ENCODE measurements around the gene SORBS2. TPM values are rescaled to one million over a fixed set of nuclear protein-coding genes. Genes with fewer than 3 reads are reported as not detected.

The SORBS2 gene
- polyA plus RNA-seq, 3 donors, result 63.0 to 86.9 (median 86.2) TPM

DNA sequence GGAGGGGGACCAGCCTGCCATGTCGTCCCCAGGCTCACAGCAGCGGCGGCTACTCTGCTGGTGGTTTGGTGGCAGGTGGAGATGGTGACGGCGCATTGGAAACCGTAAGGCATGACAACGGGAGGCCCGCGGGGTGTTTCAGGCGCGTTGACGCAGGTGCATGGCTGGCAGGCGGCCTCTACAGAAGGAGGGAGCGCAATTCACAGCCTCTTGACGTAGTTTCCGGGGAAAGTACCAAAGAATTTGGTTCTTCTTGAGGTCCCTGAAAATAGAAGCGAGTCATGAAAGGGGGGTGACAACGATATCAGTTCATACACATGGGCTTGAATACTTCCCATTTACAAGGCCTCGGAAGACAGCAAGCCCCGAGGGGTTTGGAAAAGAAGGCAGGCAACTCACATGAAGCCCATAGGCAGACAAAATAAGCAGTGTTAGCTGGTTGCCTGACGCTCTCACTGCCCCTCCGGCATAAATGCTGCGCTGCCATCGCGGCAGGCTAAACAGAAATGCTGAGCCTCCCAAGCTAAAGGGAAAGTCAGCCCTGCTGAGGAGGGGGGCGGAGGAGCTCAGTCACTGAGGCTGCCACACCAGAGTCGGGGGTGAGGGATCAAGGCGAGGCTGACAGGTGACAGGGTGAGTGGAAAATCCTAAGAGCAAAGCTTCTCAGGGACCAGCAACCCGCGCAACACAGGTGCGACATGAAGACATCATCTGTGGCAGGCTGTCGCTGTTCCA is 224.4 kb downstream of the SORBS2 start:
- peak in 4 of 11 donors; percentile 21 to 34 (median 30) for DNase-seq (ENCODE audit: extremely low read depth in 1 of 11, low read depth in 9 of 11, low spot score in 4 of 11)

DNA sequence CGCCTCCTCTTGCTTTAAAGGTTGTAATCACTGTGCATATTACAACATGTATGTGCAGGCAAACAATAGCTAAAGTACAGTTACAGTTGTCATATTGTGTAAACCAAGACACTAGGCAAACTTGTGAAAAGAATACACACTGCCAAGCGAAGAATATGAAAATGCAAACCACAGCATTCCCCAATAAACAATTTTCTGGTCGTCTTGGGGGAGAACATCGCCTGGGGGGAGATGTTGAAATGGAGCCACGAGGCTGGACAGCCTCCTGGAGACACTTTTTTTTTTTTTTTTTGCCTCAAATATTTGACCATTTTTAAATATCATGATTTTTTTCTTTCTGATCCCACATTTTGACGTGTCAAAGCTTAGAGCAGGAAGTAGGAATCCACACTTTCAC is 225.0 kb downstream of the SORBS2 start:
- DNase-seq (ENCODE audit: extremely low read depth in 1 of 11, low read depth in 9 of 11, low spot score in 4 of 11), result no peak

- DNase-seq (ENCODE audit: extremely low read depth in 1 of 11, low read depth in 9 of 11, low spot score in 4 of 11), result no peak
These were observed 226.8 kb downstream of the SORBS2 start for GRCh38 chr4:185585211-185585610.

DNA sequence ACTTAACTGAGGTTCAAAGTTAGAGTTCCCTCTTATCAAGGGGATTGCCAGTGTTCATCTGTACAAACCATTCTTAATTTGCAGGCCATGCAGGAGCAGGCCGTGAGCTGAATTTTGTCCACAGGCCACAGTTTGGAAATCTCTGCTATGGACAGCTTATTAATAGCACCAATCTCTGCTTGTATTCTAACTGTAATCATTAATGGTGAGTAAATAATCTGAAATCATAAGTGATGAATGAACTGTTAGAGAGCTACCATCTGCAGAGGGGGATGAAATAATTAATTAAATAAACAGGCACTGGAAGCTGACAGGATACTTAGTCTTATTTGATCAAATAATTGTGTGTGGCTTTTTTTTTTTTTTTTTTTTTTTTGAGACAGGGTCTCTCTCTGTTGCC is 228.2 kb downstream of the SORBS2 start:
- no peak for DNase-seq (ENCODE audit: extremely low read depth in 1 of 11, low read depth in 9 of 11, low spot score in 4 of 11)

GRCh38 chr4:185582651-185583400 is 229.2 kb downstream of the SORBS2 start:
- DNase-seq (ENCODE audit: extremely low read depth in 1 of 11, low read depth in 9 of 11, low spot score in 4 of 11), result no peak

GRCh38 chr4:185580699-185581098 is 231.3 kb downstream of the SORBS2 start:
- no peak for DNase-seq (ENCODE audit: extremely low read depth in 1 of 11, low read depth in 9 of 11, low spot score in 4 of 11)

GRCh38 chr4:185578284-185578683 is 233.7 kb downstream of the SORBS2 start:
- DNase-seq (ENCODE audit: extremely low read depth in 1 of 11, low read depth in 9 of 11, low spot score in 4 of 11), result no peak

- no peak for DNase-seq (ENCODE audit: extremely low read depth in 1 of 11, low read depth in 9 of 11, low spot score in 4 of 11)
These were observed 234.7 kb downstream of the SORBS2 start for GRCh38 chr4:185576962-185577950.

GRCh38 chr4:185576314-185576961 is 235.6 kb downstream of the SORBS2 start:
- no peak for DNase-seq (ENCODE audit: extremely low read depth in 1 of 11, low read depth in 9 of 11, low spot score in 4 of 11)

DNA sequence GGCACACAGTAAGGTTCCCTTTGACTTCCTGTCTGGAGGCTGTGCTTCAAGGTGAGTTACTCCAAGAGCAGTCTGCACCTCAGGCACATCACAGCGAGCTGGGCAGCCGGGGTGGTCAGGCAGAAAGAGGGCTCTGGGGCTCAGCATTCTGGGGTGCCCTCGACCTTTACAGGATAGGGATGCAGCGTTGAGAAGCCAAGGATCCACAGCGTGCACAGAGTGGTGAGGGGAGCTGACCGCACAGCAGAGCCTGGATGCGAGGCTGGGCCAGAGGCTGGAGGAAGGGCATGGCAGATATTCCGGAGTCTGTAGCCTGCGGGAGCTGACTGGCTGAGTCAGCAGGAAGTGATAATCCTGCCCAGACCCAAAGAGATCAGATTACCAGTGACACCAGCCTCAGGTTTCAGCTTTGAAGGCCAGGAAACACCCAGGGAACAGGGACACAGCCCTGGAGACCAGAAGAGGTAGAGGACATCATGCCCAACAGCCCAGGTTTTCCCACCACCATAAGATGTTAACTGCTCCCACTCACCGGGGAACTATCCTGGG is 238.3 kb downstream of the SORBS2 start:
- no peak for DNase-seq (ENCODE audit: extremely low read depth in 1 of 11, low read depth in 9 of 11, low spot score in 4 of 11)

GRCh38 chr4:185570727-185571126 is 241.3 kb downstream of the SORBS2 start:
- no peak for DNase-seq (ENCODE audit: extremely low read depth in 1 of 11, low read depth in 9 of 11, low spot score in 4 of 11)

GRCh38 chr4:185567381-185568376 is 244.3 kb downstream of the SORBS2 start:
- no peak for DNase-seq (ENCODE audit: extremely low read depth in 1 of 11, low read depth in 9 of 11, low spot score in 4 of 11)

- DNase-seq (ENCODE audit: extremely low read depth in 1 of 11, low read depth in 9 of 11, low spot score in 4 of 11), result no peak
These were observed 245.0 kb downstream of the SORBS2 start for GRCh38 chr4:185566972-185567371.

DNA sequence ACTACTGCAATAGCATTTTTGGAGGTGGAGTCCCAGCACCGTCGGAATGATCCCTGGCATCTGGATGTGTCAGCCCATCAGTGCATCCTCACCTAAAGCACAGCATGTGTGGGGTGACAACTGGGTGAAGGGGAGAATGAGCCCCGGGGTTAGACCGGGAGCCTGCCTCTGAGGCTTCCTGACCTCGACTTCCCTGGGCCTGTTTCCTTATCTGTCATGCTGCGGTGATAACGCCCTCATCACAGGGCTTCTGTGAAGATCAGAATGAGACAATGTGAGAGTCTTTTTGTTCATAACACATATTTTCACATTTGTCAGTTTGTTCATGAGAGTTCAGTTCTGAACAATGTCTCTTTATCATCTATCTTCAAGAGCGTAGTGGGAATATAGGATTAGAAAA is 245.6 kb downstream of the SORBS2 start:
- DNase-seq (ENCODE audit: extremely low read depth in 1 of 11, low read depth in 9 of 11, low spot score in 4 of 11), result no peak

DNA sequence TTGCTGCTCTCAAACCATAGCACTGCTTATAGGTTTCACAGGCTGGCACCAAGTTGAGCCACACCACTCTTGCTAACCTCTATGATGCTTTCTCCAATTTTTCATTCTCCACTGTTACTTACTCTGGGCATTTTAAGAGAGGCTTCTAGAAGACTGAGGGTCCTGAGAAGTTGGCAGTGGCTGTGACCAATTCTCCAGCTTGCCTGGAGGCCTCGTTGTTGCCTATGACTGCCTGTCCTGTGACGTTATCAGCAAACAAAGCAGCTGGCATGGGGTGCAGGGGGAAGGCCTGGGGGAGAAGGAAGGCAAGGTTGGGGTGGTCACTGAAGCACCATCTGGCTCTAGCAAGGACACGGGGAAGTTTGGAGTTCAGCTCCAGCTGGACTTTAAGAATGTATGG is 246.3 kb downstream of the SORBS2 start:
- DNase-seq (ENCODE audit: extremely low read depth in 1 of 11, low read depth in 9 of 11, low spot score in 4 of 11), result no peak

- DNase-seq (ENCODE audit: extremely low read depth in 1 of 11, low read depth in 9 of 11, low spot score in 4 of 11), result no peak
These were observed 247.6 kb downstream of the SORBS2 start for GRCh38 chr4:185564349-185564748.

- DNase-seq (ENCODE audit: extremely low read depth in 1 of 11, low read depth in 9 of 11, low spot score in 4 of 11), result no peak
These were observed 249.5 kb downstream of the SORBS2 start for GRCh38 chr4:185562531-185562930.

DNA sequence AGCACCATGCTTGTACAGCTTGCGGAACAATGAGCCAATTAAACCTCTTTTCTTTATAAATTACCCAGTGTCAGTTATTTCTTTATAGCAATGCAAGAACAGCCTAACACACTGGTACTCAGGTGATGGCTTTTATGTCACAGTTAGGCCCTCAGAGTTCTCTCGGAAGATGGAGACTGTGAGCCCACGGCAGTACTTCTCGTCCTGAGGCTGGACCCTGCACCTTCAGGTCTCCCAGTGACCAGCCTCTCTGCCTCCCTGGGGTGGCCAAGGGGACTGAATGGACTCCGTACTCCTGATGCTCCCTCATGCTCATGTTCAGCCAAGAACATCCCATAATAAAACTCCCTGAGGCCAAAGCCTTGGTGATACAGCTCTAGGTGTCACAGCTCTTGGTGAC is 251.7 kb downstream of the SORBS2 start:
- no peak for DNase-seq (ENCODE audit: extremely low read depth in 1 of 11, low read depth in 9 of 11, low spot score in 4 of 11)
